WTC11 (cell line): Measurements from ENCODE around the gene ACVR1B. TPM values are rescaled to one million over a fixed set of nuclear protein-coding genes. Genes with fewer than 3 reads are reported as not detected.
A peak's percentile ranks its signal among the peaks of the same experiment; 100 is the strongest.

ENCODE experiments used
- ATAC-seq: fragments of 200-7000 bp; cut with Tn5 transposase; 2 replicates; pipeline ENCODE4 v1.10.0; 2021; ENCODE audit warnings: mild to moderate bottlenecking, moderate library complexity
- CTCF ChIA-PET: fragments of 300-600 bp; sonication (Branson Sonifier 250); formaldehyde crosslinking; loops from one replicate; lab custom pipeline; 2021; ENCODE audit warnings: antibody characterized with exemption; lab: Charles Lee
- POLR2A ChIA-PET: fragments of 350-600 bp; sonication (Branson Sonifier 250); formaldehyde crosslinking; loops from one replicate; lab custom pipeline; 2021; ENCODE audit warnings: antibody characterized with exemption; lab: Charles Lee
- DNase-seq: peaks from one replicate; pipeline ENCODE4 v3.0.0; 2021; ENCODE audit warnings: low spot score
- H3K27ac Mint-ChIP-seq: 2 replicates; pipeline ENCODE4 v1.8.0; 2021; ENCODE audit warnings: mixed read lengths
- H3K27me3 Mint-ChIP-seq: 2 replicates; pipeline ENCODE4 v1.8.0; 2021; ENCODE audit warnings: low read depth, mild to moderate bottlenecking, moderate library complexity, mixed read lengths
- H3K36me3 Mint-ChIP-seq: 2 replicates; pipeline ENCODE4 v1.8.0; 2021; ENCODE audit warnings: mixed read lengths
- H3K4me1 Mint-ChIP-seq: 2 replicates; pipeline ENCODE4 v1.8.0; 2022; ENCODE audit warnings: mixed read lengths
- H3K4me3 Mint-ChIP-seq: 2 replicates; pipeline ENCODE4 v1.8.0; 2021; ENCODE audit warnings: mild to moderate bottlenecking, moderate library complexity, mixed read lengths
- H3K9me3 Mint-ChIP-seq: 2 replicates; pipeline ENCODE4 v1.8.0; 2021; ENCODE audit warnings: mixed read lengths
- CDX4 ChIP-seq: fragments of 250-450 bp; sonication (Bioruptor Pico); IDR thresholded peaks from 2 replicates; pipeline ENCODE4 v1.9.0; 2021; ENCODE audit warnings: moderate library complexity, mild to moderate bottlenecking, inconsistent platforms, borderline replicate concordance
- CREB1 ChIP-seq: sonication (generic); formaldehyde crosslinking; IDR thresholded peaks from 2 replicates; pipeline ENCODE4 v1.8.0; 2023; ENCODE audit warnings: mild to moderate bottlenecking, missing genetic modification reagents
- GABPB1 ChIP-seq: sonication (generic); formaldehyde crosslinking; IDR thresholded peaks from 2 replicates; pipeline ENCODE4 v1.8.1; 2023; ENCODE audit warnings: mild to moderate bottlenecking, missing genetic modification reagents
- GRHL2 ChIP-seq: fragments of 250-450 bp; sonication (Bioruptor Pico); IDR thresholded peaks from 2 replicates; pipeline ENCODE4 v1.8.0; 2022; ENCODE audit warnings: mild to moderate bottlenecking, moderate library complexity; ENCODE audit not compliant: insufficient replicate concordance, severe bottlenecking
- GTF2I ChIP-seq: fragments of 250-450 bp; sonication (Bioruptor Pico); conservative IDR thresholded peaks from 2 replicates; pipeline ENCODE4 v1.4.0; 2021; ENCODE audit warnings: mild to moderate bottlenecking
- JUN ChIP-seq: sonication (generic); formaldehyde crosslinking; IDR thresholded peaks from 2 replicates; pipeline ENCODE4 v1.8.0; 2023; ENCODE audit warnings: mild to moderate bottlenecking, missing genetic modification reagents
- NR1H2 ChIP-seq: sonication (generic); formaldehyde crosslinking; IDR thresholded peaks from 2 replicates; pipeline ENCODE4 v1.9.0; 2021; ENCODE audit warnings: mild to moderate bottlenecking, moderate library complexity, missing genetic modification reagents
- NR3C1 ChIP-seq: sonication (generic); formaldehyde crosslinking; conservative IDR thresholded peaks from 2 replicates; pipeline ENCODE4 v1.8.1; 2023; ENCODE audit warnings: low read depth, mild to moderate bottlenecking, missing genetic modification reagents
- SP1 ChIP-seq: sonication (generic); formaldehyde crosslinking; conservative IDR thresholded peaks from 2 replicates; pipeline ENCODE4 v1.8.1; 2022; ENCODE audit warnings: missing genetic modification reagents
- TCF7 ChIP-seq: sonication (generic); formaldehyde crosslinking; IDR thresholded peaks from 2 replicates; pipeline ENCODE4 v1.8.0; 2022; ENCODE audit warnings: mild to moderate bottlenecking, low read depth, missing genetic modification reagents, moderate library complexity
- ZMAT4 ChIP-seq: fragments of 250-450 bp; sonication (Bioruptor Pico); IDR thresholded peaks from 2 replicates; pipeline ENCODE4 v1.9.0; 2021; ENCODE audit warnings: mild to moderate bottlenecking
- ZNF219 ChIP-seq: sonication (generic); formaldehyde crosslinking; IDR thresholded peaks from 2 replicates; pipeline ENCODE4 v1.8.0; 2023; ENCODE audit warnings: missing genetic modification reagents, mild to moderate bottlenecking, borderline replicate concordance
- ZNF416 ChIP-seq: fragments of 250-450 bp; sonication (Bioruptor Pico); IDR thresholded peaks from 2 replicates; pipeline ENCODE4 v1.9.0; 2021; ENCODE audit warnings: mild to moderate bottlenecking, inconsistent platforms
- ZNF423 ChIP-seq: fragments of 250-450 bp; sonication (Bioruptor Pico); IDR thresholded peaks from 2 replicates; pipeline ENCODE4 v2.1.2; 2022; ENCODE audit warnings: mild to moderate bottlenecking, moderate library complexity
- ZSCAN18 ChIP-seq: fragments of 250-450 bp; sonication (Bioruptor Pico); IDR thresholded peaks from 2 replicates; pipeline ENCODE4 v2.1.2; 2022; ENCODE audit warnings: mild to moderate bottlenecking, moderate library complexity
- total RNA-seq: library from RNA; stranded (reverse); gene quantifications from 3 replicates; pipeline ENCODE4 v1.2.3, GENCODE V29; 2021
- TF ChIP-seq, protein P1 (sequence below): fragments of 200-600 bp; IDR thresholded peaks from 2 replicates; pipeline ENCODE4 v1.8.0; 2022; ENCODE audit warnings: antibody characterized with exemption
- TF ChIP-seq, protein P2 (sequence below): sonication (generic); formaldehyde crosslinking; conservative IDR thresholded peaks from 2 replicates; pipeline ENCODE4 v1.8.1; 2023; ENCODE audit warnings: mild to moderate bottlenecking, low read depth, missing genetic modification reagents, moderate library complexity
- TF ChIP-seq, protein P3 (sequence below): sonication (generic); formaldehyde crosslinking; IDR thresholded peaks from 2 replicates; pipeline ENCODE4 v1.8.1; 2023; ENCODE audit warnings: mild to moderate bottlenecking, moderate library complexity, missing genetic modification reagents
- TF ChIP-seq, protein P4 (sequence below): sonication (generic); formaldehyde crosslinking; IDR thresholded peaks from 2 replicates; pipeline ENCODE4 v1.8.1; 2023; ENCODE audit warnings: mild to moderate bottlenecking, missing genetic modification reagents

ACVR1B gene
- total RNA-seq, 1 experiment from 2014 or later: 24.1 TPM

DNA sequence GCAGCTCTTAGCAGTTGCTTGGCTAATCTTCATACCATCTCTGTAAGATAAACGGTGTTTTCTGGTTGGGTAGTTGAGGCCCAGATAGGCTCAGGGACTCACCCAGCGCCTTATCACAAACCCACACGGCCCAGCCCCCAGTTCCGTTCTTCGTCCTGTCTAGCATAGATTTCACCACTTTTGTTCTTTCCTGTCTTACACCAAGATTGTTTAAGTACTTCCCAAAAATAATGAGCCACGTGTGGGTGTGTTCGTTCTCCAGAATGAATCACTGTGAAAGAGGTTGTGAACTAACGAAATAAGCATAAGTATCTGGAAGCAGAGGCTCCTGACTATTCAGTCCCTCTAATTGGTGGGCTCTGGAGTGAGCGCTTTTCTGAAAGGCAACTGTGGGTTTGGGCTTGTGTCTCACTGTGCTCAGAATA, 21.4 kb downstream of the ACVR1B start:
- ChIA-PET POLR2A (no interaction called here), CTCF (interaction anchor here (3.5 to 3.6 kb wide), 2 partner anchors 52 to 60 kb away, joined by 24 to 48 read pairs; no protein-coding TSS in a partner anchor)
- Mint-ChIP-seq H3K27ac (peak overlapping the region; percentile 1; the same call in 1 of the 2 replicates), H3K27me3 (no peaks in the 10 kb centered on the region), H3K4me3 (no peak overlapping the region), H3K9me3 (no peaks in the 10 kb centered on the region), H3K4me1 (peaks cover 31% of the 10 kb centered on the region), H3K36me3 (peaks cover 20% of the 10 kb centered on the region)
- ATAC-seq (no peak), DNase-seq (no peak)
- TF ChIP-seq ZNF423 (no peak), ZMAT4 (no peak), TCF7 (CRISPR knock-in tag) (no peak), JUN (CRISPR knock-in tag) (no peak), ZSCAN18 (CRISPR knock-in tag) (no peak)
- TF ChIP-seq, protein P1, sequence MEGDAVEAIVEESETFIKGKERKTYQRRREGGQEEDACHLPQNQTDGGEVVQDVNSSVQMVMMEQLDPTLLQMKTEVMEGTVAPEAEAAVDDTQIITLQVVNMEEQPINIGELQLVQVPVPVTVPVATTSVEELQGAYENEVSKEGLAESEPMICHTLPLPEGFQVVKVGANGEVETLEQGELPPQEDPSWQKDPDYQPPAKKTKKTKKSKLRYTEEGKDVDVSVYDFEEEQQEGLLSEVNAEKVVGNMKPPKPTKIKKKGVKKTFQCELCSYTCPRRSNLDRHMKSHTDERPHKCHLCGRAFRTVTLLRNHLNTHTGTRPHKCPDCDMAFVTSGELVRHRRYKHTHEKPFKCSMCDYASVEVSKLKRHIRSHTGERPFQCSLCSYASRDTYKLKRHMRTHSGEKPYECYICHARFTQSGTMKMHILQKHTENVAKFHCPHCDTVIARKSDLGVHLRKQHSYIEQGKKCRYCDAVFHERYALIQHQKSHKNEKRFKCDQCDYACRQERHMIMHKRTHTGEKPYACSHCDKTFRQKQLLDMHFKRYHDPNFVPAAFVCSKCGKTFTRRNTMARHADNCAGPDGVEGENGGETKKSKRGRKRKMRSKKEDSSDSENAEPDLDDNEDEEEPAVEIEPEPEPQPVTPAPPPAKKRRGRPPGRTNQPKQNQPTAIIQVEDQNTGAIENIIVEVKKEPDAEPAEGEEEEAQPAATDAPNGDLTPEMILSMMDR: no peak
- TF ChIP-seq, protein P2, sequence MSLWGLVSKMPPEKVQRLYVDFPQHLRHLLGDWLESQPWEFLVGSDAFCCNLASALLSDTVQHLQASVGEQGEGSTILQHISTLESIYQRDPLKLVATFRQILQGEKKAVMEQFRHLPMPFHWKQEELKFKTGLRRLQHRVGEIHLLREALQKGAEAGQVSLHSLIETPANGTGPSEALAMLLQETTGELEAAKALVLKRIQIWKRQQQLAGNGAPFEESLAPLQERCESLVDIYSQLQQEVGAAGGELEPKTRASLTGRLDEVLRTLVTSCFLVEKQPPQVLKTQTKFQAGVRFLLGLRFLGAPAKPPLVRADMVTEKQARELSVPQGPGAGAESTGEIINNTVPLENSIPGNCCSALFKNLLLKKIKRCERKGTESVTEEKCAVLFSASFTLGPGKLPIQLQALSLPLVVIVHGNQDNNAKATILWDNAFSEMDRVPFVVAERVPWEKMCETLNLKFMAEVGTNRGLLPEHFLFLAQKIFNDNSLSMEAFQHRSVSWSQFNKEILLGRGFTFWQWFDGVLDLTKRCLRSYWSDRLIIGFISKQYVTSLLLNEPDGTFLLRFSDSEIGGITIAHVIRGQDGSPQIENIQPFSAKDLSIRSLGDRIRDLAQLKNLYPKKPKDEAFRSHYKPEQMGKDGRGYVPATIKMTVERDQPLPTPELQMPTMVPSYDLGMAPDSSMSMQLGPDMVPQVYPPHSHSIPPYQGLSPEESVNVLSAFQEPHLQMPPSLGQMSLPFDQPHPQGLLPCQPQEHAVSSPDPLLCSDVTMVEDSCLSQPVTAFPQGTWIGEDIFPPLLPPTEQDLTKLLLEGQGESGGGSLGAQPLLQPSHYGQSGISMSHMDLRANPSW (CRISPR knock-in tag): no peak

- Mint-ChIP-seq H3K36me3 (peaks cover 26% of the 10 kb centered on the region), H3K4me1 (peaks cover 31% of the 10 kb centered on the region), H3K9me3 (no peaks in the 10 kb centered on the region), H3K27ac (no peak overlapping the region), H3K4me3 (no peak overlapping the region), H3K27me3 (no peaks in the 10 kb centered on the region)
- DNase-seq (no peak), ATAC-seq (no peak)
- CTCF ChIA-PET: interaction anchor here (0.6 to 3.5 kb wide), 2 partner anchors 51 to 107 kb away, joined by 3 to 48 read pairs; no protein-coding TSS in a partner anchor
- POLR2A ChIA-PET: no interaction called here
- no peak for TF ChIP-seq NR1H2 (CRISPR knock-in tag)
- no peak for TF ChIP-seq ZNF416
- TF ChIP-seq, protein P2 (CRISPR knock-in tag): no peak
- no peak for TF ChIP-seq GTF2I
- TF ChIP-seq GRHL2 (CRISPR knock-in tag): no peak
- no peak for TF ChIP-seq SP1 (CRISPR knock-in tag)
- no peak for TF ChIP-seq GABPB1 (CRISPR knock-in tag)
- TF ChIP-seq, protein P3, sequence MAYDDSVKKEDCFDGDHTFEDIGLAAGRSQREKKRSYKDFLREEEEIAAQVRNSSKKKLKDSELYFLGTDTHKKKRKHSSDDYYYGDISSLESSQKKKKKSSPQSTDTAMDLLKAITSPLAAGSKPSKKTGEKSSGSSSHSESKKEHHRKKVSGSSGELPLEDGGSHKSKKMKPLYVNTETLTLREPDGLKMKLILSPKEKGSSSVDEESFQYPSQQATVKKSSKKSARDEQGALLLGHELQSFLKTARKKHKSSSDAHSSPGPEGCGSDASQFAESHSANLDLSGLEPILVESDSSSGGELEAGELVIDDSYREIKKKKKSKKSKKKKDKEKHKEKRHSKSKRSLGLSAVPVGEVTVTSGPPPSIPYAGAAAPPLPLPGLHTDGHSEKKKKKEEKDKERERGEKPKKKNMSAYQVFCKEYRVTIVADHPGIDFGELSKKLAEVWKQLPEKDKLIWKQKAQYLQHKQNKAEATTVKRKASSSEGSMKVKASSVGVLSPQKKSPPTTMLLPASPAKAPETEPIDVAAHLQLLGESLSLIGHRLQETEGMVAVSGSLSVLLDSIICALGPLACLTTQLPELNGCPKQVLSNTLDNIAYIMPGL (CRISPR knock-in tag): no peak
- TF ChIP-seq, protein P1: no peak
- no peak for TF ChIP-seq ZNF219 (CRISPR knock-in tag)
- no peak for TF ChIP-seq CREB1
- no peak for TF ChIP-seq NR3C1
- TF ChIP-seq CDX4 (CRISPR knock-in tag): no peak
- TF ChIP-seq, protein P4, sequence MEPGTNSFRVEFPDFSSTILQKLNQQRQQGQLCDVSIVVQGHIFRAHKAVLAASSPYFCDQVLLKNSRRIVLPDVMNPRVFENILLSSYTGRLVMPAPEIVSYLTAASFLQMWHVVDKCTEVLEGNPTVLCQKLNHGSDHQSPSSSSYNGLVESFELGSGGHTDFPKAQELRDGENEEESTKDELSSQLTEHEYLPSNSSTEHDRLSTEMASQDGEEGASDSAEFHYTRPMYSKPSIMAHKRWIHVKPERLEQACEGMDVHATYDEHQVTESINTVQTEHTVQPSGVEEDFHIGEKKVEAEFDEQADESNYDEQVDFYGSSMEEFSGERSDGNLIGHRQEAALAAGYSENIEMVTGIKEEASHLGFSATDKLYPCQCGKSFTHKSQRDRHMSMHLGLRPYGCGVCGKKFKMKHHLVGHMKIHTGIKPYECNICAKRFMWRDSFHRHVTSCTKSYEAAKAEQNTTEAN (CRISPR knock-in tag): no peak
These were observed 22.1 kb downstream of the ACVR1B start for GRCh38 chr12:51973560-51973959.
